Erythroblast (primary cell): ENCODE data around the gene MAGI1.

Experiments used
- GATA1 ChIP-seq: IDR thresholded peaks from 2 replicates; pipeline ENCODE4 v1.6.1; 2011; ENCODE audit warnings: low read depth, mild to moderate bottlenecking, control low read depth, low read length, moderate library complexity
- POLR2A ChIP-seq: IDR thresholded peaks from 2 replicates; pipeline ENCODE4 v1.6.1; 2011; ENCODE audit warnings: mild to moderate bottlenecking, low read length

DNA sequence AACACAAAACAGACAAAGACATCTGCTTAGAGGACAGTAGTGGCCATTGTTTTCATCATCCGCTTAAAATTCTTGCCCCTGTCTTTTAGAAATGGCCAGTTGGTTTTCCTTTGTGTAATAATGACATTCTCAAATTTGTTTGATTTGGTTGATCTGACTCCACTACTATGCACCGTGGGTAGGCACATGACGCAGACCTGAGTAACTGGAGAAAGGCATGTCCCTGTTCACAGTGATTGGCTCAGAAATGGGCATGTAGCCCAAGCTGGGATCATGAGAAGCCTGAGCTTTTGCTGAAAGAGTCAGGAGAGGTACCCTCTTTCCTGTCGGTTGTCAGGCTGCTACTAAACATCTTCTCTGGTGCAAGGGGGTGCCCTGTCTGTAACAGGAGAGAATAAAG, 36.6 kb upstream of the MAGI1 start:
- TF ChIP-seq POLR2A, result no peak
- TF ChIP-seq GATA1, result no peak
